ENCODE results near the gene DMAC2L.

- TF ChIP-seq CTCF (IDR thresholded peaks at IDR 0.05) (no peak), PBX3 (IDR thresholded peaks at IDR 0.05) (no peak), TCF12 (IDR thresholded peaks at IDR 0.05) (no peak), ZBTB33 (IDR thresholded peaks at IDR 0.05; ENCODE audit: borderline replicate concordance, low read depth) (no peak), RFX5 (IDR thresholded peaks at IDR 0.05; ENCODE audit: low read length) (no peak)
Measured at GRCh38 chr14:50265029-50265428, 47.1 kb upstream of the DMAC2L start.

Measured in SK-N-SH (cell line).